Myocyte (in vitro differentiated cells): ENCODE data around the gene MISP3. TPM values are rescaled to one million over a fixed set of nuclear protein-coding genes. Genes with fewer than 3 reads are reported as not detected.
"Not testable (repeated sequence)": the region's sequence is repeated elsewhere in the genome, so short reads cannot be mapped to it uniquely, and the experiment has no call there.

Source experiments
- DNase-seq: peaks from one replicate; pipeline ENCODE4 v3.0.0-alpha.2; 2012; ENCODE audit warnings: low read depth
- polyA plus RNA-seq: library from polyadenylated mRNA; unstranded; fragments of >200 nt; gene quantifications from one replicate; pipeline ENCODE4 v1.2.1, GENCODE V29; 2012; ENCODE audit warnings: missing spikeins
- total RNA-seq: library from RNA; depleted of rRNA; stranded (reverse); fragments of >200 nt; gene quantifications from 2 replicates; pipeline ENCODE4 v1.2.3, GENCODE V29; 2014

MISP3 gene
- total RNA-seq, result 2.7 and 3.0 TPM in 2 replicates
- 6.7 TPM for polyA plus RNA-seq

GRCh38 chr19:14072535-14073260 is at the start of gene MISP3:
Gene MISP3, plus strand, starts transcription at chr19:14072786. Its CDS starts 524 bp downstream, at chr19:14073310.
- DNase-seq, result no peak

- DNase-seq, result no peak
These were observed 49.0 kb upstream of the MISP3 start for GRCh38 chr19:14023404-14024235.

GRCh38 chr19:14026652-14027192 is 45.9 kb upstream of the MISP3 start:
- DNase-seq, result not testable (repeated sequence)

- DNase-seq, result no peak
These were observed 44.6 kb upstream of the MISP3 start, which contains the start of gene RLN3 for GRCh38 chr19:14027856-14028450. Gene RLN3, plus strand, starts transcription at chr19:14028148. Its CDS starts 57 bp downstream, at chr19:14028205.

- DNase-seq, result no peak
These were observed 43.7 kb upstream of the MISP3 start for GRCh38 chr19:14028901-14029300.

GRCh38 chr19:14030997-14031718 is 41.4 kb upstream of the MISP3 start:
- no peak for DNase-seq

- peak; percentile 27 for DNase-seq
These were observed 40.7 kb upstream of the MISP3 start, which contains the start of gene IL27RA for GRCh38 chr19:14031719-14032480. Gene IL27RA, plus strand, starts transcription at chr19:14031762. Its CDS starts 111 bp downstream, at chr19:14031873.

GRCh38 chr19:14033946-14034345 is 38.6 kb upstream of the MISP3 start:
- DNase-seq, result no peak

GRCh38 chr19:14035159-14035558 is 37.4 kb upstream of the MISP3 start:
- DNase-seq, result not testable (repeated sequence)

GRCh38 chr19:14035706-14036105 is 36.9 kb upstream of the MISP3 start:
- no peak for DNase-seq

- no peak for DNase-seq
These were observed 33.4 kb upstream of the MISP3 start for GRCh38 chr19:14039181-14039580.

DNA sequence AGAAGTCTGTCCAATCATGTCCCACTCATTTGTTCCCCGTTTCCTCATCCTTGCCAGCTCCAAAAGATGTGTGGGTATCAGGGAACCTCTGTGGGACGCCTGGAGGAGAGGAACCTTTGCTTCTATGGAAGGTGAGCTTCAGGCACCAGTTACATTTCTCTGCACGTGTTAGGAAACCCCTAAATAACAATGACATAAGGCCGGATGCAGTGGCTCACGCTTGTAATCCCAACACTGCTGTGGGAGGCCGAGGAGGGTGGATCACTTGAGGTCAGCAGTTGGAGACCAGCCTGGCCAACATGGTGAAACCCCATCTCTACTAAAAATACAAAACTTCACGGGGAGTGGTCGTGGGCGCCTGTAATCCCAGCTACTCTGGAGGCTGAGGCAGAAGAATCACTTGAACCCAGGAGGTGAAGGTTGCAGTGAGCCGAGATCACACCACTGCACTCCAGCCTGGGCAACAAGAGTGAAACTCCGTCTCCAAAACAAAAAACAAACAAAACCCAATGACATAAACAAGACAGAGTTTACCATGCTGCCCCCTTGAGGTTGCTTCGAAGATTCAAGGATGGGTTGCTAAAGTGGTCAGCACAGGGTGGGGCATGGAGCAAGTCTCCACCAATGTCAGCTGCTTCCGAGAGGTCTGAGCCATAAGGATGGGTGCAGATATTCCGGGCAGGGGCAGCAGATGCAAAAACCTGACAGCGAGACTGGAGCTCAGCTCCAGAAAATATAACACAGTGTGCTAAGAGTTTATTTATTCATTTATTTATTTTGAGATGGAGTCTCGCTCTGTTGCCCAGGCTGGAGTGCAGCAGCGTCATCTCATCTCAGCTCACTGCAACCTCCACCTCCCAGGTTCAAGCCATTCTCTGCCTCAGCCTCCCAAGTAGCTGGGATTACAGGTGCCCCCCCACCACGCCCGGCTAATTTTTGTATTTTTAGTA is 29.7 kb upstream of the MISP3 start:
- DNase-seq, result peak; percentile 91

DNA sequence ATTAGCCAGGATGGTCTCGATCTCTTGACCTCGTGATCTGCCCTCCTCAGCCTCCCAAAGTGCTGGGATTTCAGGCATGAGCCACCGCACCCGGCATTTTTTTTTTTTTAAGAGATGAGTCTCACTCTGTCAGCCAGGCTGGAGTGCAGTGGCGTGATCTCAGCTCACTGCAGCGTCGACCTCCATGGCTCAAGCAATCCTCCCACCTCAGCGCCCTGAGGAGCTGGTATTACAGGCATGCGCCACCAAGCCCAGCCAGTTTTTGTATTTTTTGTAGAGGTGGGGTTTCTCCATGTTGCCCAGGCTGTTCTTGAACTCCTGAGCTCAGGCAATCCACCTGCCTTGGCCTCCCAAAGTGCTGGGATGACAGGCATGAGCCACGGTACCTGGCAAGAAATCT is 24.7 kb upstream of the MISP3 start:
- not testable (repeated sequence) for DNase-seq

DNA sequence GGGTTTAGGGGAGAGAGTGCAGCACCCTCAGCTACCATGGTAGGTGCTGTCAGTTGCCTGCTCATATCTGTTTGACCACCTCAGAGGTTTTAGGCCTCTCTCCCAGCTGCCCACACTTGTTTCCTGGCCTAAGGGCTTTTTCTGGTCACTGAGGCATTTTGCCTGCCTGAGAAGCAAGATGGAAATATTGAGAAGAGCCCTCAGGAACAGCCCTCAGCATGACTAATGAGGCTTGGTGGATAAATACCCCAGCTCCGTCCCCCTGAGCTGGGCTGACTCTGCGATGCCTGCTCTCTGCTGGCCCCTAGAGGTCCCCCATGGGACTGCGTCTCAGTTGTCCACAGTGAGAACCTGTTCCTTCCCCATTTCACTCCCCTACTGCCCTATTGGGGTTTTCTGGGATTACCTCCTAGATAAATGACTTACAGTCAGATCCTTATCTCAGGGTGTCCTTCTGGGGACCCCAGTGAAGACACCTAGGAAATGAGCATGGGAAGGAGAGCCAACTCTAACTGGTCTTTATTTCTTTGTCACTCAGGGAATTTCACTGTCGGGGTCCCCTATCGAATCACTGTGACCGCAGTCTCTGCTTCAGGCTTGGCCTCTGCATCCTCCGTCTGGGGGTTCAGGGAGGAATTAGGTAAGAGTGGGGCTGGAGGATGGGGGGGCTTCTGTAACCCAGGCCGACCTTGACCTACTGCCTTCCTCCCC is 24.0 kb upstream of the MISP3 start:
- peak; percentile 47 for DNase-seq

DNA sequence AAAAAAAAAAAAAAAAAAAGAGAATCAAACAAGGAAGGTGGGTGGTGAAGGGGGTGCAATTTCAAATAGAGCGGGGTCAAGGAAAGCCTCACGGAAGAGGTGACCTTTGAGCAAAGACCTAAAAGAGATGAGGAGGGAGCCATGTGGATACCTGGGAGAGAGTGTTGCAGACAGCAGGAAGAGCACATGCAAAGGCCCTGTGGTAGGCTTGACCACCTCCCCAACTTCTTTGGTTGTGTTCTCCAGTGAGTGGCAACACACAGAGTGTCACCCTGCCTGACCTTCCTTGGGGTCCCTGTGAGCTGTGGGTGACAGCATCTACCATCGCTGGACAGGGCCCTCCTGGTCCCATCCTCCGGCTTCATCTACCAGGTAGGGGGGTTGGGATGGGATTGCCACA is 22.1 kb upstream of the MISP3 start:
- no peak for DNase-seq

DNA sequence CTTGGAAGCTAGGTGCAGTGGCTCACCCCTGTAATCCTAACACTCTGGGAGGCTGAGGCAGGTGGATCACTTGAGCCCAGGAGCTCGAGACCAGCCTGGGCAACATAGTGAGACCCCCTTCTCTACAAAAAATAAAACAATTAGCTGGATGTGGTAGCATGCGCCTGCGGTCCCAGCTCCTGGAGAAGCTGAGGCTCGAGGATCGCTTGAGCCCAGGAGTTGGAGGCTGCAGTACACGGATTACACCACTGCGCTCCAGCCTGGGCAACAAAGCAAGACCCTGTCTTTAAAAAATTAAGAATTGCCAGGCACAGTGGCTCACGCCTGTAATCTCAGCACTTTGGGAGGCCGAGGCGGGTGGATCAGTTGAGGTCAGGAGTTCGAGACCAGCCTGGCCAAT is 21.6 kb upstream of the MISP3 start:
- not testable (repeated sequence) for DNase-seq

GRCh38 chr19:14051980-14052379 is 20.6 kb upstream of the MISP3 start:
- DNase-seq, result no peak

DNA sequence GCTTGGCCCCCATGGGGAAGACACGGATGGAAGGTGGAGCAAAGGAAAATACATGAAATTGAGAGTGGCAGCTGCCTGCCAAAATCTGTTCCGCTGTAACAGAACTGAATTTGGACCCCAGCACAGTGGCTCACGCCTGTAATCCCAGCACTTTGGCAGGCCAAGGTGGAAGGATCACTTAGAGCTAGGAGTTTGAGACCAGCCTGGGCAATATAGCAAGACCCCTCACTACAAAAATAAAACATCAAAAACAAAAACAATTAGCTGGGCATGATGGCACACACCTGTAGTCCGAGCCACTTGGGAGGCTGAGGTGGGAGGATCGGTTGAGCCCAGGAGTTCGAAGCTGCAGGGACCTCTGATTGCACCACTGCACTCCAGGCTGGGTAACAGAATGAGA is 20.1 kb upstream of the MISP3 start:
- no peak for DNase-seq
